ENCODE measurements around the gene ADM5. TPM values are rescaled to one million over a fixed set of nuclear protein-coding genes. Genes with fewer than 3 reads are reported as not detected.

ADM5 gene
- total RNA-seq, 1 donor = under 0.01 TPM

- TF ChIP-seq, protein P1, sequence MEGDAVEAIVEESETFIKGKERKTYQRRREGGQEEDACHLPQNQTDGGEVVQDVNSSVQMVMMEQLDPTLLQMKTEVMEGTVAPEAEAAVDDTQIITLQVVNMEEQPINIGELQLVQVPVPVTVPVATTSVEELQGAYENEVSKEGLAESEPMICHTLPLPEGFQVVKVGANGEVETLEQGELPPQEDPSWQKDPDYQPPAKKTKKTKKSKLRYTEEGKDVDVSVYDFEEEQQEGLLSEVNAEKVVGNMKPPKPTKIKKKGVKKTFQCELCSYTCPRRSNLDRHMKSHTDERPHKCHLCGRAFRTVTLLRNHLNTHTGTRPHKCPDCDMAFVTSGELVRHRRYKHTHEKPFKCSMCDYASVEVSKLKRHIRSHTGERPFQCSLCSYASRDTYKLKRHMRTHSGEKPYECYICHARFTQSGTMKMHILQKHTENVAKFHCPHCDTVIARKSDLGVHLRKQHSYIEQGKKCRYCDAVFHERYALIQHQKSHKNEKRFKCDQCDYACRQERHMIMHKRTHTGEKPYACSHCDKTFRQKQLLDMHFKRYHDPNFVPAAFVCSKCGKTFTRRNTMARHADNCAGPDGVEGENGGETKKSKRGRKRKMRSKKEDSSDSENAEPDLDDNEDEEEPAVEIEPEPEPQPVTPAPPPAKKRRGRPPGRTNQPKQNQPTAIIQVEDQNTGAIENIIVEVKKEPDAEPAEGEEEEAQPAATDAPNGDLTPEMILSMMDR (IDR thresholded peaks at IDR 0.05; ENCODE audit: insufficient read depth, low read depth, low read length) = no peak
- no peak overlapping the region for H3K4me3 ChIP-seq (ENCODE audit: low read depth, low read length)
- no peak for DNase-seq (ENCODE audit: low read depth)
Observed at GRCh38 chr19:49645592-49645991, 43.8 kb upstream of the ADM5 start.

- TF ChIP-seq, protein P1 (IDR thresholded peaks at IDR 0.05; ENCODE audit: insufficient read depth, low read depth, low read length) = no peak
- no peak for DNase-seq (ENCODE audit: low read depth)
- H3K4me3 ChIP-seq (ENCODE audit: low read depth, low read length) = no peak overlapping the region
Observed at GRCh38 chr19:49645995-49646394, 43.4 kb upstream of the ADM5 start.

- no peak overlapping the region for H3K4me3 ChIP-seq (ENCODE audit: low read depth, low read length)
- TF ChIP-seq, protein P1 (IDR thresholded peaks at IDR 0.05; ENCODE audit: insufficient read depth, low read depth, low read length) = no peak
- DNase-seq (ENCODE audit: low read depth) = no peak
Observed at GRCh38 chr19:49646586-49646985, 42.8 kb upstream of the ADM5 start.

DNA sequence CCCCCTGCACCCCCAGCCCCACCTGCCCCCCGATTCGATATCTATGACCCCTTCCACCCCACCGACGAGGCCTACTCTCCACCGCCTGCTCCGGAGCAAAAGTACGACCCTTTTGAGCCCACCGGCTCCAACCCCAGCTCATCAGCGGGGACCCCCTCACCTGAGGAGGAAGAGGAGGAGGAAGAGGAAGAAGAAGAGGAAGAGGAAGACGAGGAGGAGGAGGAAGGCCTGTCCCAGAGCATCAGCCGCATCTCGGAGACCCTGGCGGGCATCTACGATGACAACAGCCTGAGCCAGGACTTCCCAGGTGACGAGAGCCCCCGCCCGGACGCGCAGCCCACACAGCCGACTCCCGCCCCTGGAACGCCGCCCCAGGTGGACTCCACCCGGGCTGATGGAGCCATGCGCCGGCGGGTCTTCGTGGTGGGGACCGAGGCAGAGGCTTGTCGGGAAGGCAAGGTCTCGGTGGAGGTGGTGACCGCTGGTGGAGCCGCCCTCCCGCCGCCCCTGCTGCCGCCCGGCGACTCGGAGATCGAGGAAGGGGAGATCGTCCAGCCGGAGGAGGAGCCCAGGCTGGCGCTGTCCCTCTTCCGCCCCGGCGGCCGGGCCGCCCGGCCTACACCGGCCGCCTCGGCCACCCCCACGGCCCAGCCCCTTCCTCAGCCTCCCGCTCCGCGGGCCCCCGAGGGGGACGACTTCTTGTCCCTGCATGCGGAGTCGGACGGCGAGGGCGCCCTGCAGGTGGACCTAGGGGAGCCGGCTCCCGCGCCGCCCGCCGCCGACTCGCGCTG is 38.2 kb upstream of the ADM5 start:
- TF ChIP-seq, protein P1 (IDR thresholded peaks at IDR 0.05; ENCODE audit: insufficient read depth, low read depth, low read length) = no peak
- H3K4me3 ChIP-seq (ENCODE audit: low read depth, low read length) = no peak overlapping the region
- no peak for DNase-seq (ENCODE audit: low read depth)

DNA sequence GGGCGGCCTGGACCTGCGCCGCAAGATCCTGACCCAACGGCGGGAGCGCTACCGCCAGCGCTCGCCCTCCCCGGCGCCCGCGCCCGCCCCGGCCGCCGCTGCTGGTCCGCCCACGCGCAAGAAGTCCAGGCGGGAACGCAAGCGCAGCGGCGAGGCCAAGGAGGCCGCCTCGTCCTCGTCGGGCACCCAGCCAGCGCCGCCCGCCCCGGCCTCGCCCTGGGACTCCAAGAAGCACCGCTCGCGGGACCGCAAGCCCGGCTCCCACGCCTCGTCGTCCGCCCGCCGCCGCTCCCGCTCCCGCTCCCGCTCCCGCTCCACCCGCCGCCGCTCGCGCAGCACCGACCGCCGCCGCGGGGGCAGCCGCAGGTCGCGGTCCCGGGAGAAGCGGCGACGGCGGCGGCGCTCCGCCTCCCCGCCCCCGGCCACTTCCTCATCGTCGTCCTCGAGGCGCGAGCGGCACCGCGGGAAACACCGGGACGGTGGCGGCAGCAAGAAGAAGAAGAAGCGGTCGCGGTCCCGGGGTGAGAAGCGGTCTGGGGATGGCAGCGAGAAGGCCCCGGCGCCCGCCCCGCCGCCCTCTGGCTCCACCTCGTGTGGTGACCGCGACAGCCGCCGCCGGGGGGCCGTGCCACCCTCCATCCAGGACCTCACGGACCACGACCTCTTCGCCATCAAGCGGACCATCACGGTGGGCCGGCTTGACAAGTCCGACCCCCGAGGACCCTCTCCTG is 37.4 kb upstream of the ADM5 start:
- H3K4me3 ChIP-seq (ENCODE audit: low read depth, low read length) = no peak overlapping the region
- DNase-seq (ENCODE audit: low read depth) = no peak
- TF ChIP-seq, protein P1 (IDR thresholded peaks at IDR 0.05; ENCODE audit: insufficient read depth, low read depth, low read length) = no peak

DNA sequence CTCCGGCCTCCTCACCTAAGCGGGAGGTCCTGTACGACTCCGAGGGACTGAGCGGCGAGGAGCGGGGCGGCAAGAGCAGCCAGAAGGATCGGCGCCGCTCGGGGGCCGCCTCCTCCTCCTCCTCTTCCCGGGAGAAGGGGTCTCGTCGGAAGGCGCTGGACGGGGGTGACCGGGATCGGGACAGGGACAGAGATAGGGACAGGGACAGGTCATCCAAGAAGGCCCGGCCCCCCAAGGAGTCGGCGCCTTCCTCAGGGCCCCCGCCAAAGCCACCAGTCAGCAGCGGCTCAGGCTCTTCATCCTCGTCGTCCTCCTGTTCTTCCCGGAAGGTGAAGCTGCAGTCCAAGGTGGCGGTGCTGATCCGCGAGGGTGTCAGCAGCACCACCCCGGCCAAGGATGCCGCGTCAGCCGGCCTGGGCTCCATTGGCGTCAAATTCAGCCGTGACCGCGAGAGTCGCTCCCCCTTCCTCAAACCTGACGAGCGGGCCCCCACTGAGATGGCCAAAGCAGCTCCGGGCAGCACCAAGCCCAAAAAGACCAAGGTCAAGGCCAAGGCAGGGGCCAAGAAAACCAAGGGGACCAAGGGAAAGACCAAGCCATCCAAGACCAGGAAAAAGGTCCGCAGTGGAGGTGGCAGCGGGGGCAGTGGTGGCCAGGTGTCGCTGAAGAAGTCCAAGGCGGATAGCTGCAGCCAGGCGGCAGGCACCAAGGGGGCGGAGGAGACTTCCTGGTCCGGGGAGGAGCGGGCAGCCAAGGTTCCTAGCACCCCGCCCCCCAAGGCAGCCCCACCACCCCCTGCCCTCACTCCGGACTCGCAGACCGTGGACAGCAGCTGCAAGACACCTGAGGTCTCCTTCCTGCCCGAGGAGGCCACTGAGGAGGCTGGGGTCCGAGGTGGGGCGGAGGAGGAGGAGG is 36.6 kb upstream of the ADM5 start:
- no peak for DNase-seq (ENCODE audit: low read depth)
- TF ChIP-seq, protein P1 (IDR thresholded peaks at IDR 0.05; ENCODE audit: insufficient read depth, low read depth, low read length) = no peak
- H3K4me3 ChIP-seq (ENCODE audit: low read depth, low read length) = no peak overlapping the region

Measured in fibroblast of villous mesenchyme (primary cell).